Measurements from ENCODE around the gene FAM168A. TPM values are rescaled to one million over a fixed set of nuclear protein-coding genes. Genes with fewer than 3 reads are reported as not detected.

Gene FAM168A
- total RNA-seq, 1 donor from 2014 or later, result 14.2 TPM

GRCh38 chr11:73359341-73359740 lies 238.6 kb downstream of the FAM168A start:
- Histone ChIP-seq H3K27me3 (ENCODE audit: control insufficient read depth, insufficient read depth, low read length) (no peaks in the 10 kb centered on the region), H3K4me3 (ENCODE audit: low read depth, low read length) (no peak overlapping the region), H3K36me3 (ENCODE audit: control insufficient read depth, insufficient read depth, low read length) (peaks cover under 1% of the 10 kb centered on the region)
- TF ChIP-seq, protein P1, sequence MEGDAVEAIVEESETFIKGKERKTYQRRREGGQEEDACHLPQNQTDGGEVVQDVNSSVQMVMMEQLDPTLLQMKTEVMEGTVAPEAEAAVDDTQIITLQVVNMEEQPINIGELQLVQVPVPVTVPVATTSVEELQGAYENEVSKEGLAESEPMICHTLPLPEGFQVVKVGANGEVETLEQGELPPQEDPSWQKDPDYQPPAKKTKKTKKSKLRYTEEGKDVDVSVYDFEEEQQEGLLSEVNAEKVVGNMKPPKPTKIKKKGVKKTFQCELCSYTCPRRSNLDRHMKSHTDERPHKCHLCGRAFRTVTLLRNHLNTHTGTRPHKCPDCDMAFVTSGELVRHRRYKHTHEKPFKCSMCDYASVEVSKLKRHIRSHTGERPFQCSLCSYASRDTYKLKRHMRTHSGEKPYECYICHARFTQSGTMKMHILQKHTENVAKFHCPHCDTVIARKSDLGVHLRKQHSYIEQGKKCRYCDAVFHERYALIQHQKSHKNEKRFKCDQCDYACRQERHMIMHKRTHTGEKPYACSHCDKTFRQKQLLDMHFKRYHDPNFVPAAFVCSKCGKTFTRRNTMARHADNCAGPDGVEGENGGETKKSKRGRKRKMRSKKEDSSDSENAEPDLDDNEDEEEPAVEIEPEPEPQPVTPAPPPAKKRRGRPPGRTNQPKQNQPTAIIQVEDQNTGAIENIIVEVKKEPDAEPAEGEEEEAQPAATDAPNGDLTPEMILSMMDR (IDR thresholded peaks at IDR 0.05; ENCODE audit: insufficient read depth, low read length, poor library complexity, severe bottlenecking), result no peak
- DNase-seq (ENCODE audit: low read depth), result no peak

DNA sequence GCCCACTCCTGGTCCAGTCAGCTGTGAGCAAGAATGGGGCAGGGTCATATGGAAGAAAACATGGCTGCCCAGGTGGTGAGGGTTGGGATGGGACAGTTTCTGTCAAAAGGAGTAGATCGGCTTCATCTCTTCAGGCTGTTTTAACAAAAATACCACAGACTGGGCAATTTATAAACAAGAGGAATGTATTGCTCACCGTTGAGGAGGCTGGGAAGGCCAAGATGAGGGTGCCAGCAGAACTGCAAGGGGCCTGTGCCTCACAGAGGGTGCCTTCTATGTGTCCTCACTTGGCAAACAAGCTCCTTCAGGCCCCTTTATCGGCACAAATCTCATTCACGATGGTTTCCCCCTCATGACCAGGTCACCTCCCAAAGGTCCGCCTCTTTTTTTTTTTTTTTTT lies 239.8 kb downstream of the FAM168A start:
- TF ChIP-seq, protein P1 (IDR thresholded peaks at IDR 0.05; ENCODE audit: insufficient read depth, low read length, poor library complexity, severe bottlenecking), result no peak
- DNase-seq (ENCODE audit: low read depth), result no peak
- H3K27me3 ChIP-seq (ENCODE audit: control insufficient read depth, insufficient read depth, low read length), result no peaks in the 10 kb centered on the region
- H3K36me3 ChIP-seq (ENCODE audit: control insufficient read depth, insufficient read depth, low read length), result no peaks in the 10 kb centered on the region
- H3K4me3 ChIP-seq (ENCODE audit: low read depth, low read length), result no peak overlapping the region

GRCh38 chr11:73356979-73357860 lies 240.7 kb downstream of the FAM168A start:
- Histone ChIP-seq H3K4me3 (ENCODE audit: low read depth, low read length) (no peak overlapping the region), H3K27me3 (ENCODE audit: control insufficient read depth, insufficient read depth, low read length) (no peaks in the 10 kb centered on the region), H3K36me3 (ENCODE audit: control insufficient read depth, insufficient read depth, low read length) (no peaks in the 10 kb centered on the region)
- TF ChIP-seq, protein P1 (IDR thresholded peaks at IDR 0.05; ENCODE audit: insufficient read depth, low read length, poor library complexity, severe bottlenecking), result no peak
- DNase-seq (ENCODE audit: low read depth), result no peak

GRCh38 chr11:73355109-73355508 lies 242.8 kb downstream of the FAM168A start:
- no peak for DNase-seq (ENCODE audit: low read depth)
- TF ChIP-seq, protein P1 (IDR thresholded peaks at IDR 0.05; ENCODE audit: insufficient read depth, low read length, poor library complexity, severe bottlenecking), result no peak
- no peak overlapping the region for H3K4me3 ChIP-seq (ENCODE audit: low read depth, low read length)
- H3K27me3 ChIP-seq (ENCODE audit: control insufficient read depth, insufficient read depth, low read length), result no peaks in the 10 kb centered on the region
- no peaks in the 10 kb centered on the region for H3K36me3 ChIP-seq (ENCODE audit: control insufficient read depth, insufficient read depth, low read length)

DNA sequence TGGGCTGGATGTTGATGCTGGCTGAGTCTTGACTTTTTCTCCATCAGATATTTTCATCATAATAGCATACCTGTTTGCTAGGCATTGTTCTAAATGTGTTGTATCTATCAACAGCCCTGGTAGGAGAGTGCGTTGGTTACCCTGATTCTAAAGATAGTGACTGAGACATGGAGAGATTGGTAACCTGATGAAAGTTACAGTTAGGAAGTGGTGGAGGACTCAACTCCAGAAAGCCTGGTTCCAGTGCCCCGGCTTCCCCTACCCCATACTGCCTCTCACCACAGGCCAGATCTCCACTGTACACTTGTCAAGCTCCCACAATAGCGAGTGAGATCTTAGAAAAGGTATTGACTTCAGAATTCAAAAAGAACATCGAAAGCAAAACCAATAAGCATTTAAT lies 244.5 kb downstream of the FAM168A start:
- Histone ChIP-seq H3K36me3 (ENCODE audit: control insufficient read depth, insufficient read depth, low read length) (no peaks in the 10 kb centered on the region), H3K4me3 (ENCODE audit: low read depth, low read length) (no peak overlapping the region), H3K27me3 (ENCODE audit: control insufficient read depth, insufficient read depth, low read length) (no peaks in the 10 kb centered on the region)
- DNase-seq (ENCODE audit: low read depth), result no peak
- TF ChIP-seq, protein P1 (IDR thresholded peaks at IDR 0.05; ENCODE audit: insufficient read depth, low read length, poor library complexity, severe bottlenecking), result no peak
